Measurements from ENCODE around the gene BCAS4. TPM values are rescaled to one million over a fixed set of nuclear protein-coding genes. Genes with fewer than 3 reads are reported as not detected.

The BCAS4 gene
- total RNA-seq, 2 donors from 2014 or later: 2.9 to 11.4 TPM

DNA sequence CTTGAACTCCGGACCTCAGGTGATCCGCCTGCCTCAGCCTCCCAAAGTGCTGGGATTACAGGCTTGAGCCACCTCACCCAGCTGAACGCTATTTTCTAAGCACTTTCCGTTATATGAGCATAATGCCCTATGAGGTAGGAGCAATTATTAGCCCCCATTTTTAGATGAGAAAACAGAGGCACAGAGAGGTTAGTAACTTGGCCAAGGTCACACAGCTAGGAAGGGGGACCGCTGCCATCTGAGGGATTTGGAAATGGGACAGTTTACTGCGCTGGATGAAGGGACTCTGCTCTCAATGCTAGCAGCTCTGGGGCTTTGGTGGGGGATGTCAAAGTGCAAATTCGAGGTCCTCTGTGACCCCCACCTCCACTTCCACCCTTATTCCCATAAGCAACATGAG is 62.5 kb downstream of the BCAS4 start:
- H3K27ac ChIP-seq: no peak overlapping the region
- DNase-seq (ENCODE audit: low spot score): no peak
- WGBS: 96% methylated on average over 7 of the region's 7 CpGs
- TF ChIP-seq, protein P1, sequence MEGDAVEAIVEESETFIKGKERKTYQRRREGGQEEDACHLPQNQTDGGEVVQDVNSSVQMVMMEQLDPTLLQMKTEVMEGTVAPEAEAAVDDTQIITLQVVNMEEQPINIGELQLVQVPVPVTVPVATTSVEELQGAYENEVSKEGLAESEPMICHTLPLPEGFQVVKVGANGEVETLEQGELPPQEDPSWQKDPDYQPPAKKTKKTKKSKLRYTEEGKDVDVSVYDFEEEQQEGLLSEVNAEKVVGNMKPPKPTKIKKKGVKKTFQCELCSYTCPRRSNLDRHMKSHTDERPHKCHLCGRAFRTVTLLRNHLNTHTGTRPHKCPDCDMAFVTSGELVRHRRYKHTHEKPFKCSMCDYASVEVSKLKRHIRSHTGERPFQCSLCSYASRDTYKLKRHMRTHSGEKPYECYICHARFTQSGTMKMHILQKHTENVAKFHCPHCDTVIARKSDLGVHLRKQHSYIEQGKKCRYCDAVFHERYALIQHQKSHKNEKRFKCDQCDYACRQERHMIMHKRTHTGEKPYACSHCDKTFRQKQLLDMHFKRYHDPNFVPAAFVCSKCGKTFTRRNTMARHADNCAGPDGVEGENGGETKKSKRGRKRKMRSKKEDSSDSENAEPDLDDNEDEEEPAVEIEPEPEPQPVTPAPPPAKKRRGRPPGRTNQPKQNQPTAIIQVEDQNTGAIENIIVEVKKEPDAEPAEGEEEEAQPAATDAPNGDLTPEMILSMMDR (IDR thresholded peaks at IDR 0.05): no peak
- no peak for TF ChIP-seq POLR2AphosphoS5 (IDR thresholded peaks at IDR 0.05)
- no peak for TF ChIP-seq POLR2A (IDR thresholded peaks at IDR 0.05)
- no peaks in the 10 kb centered on the region for H3K9me3 ChIP-seq
- no peaks in the 10 kb centered on the region for H3K27me3 ChIP-seq (replicated peaks; ENCODE audit: insufficient read depth)
- intact Hi-C loops (cut with DNase I): no loop called here
- H3K4me1 ChIP-seq (replicated peaks): no peaks in the 10 kb centered on the region
- no peaks in the 10 kb centered on the region for H3K36me3 ChIP-seq
- H3K4me3 ChIP-seq: no peak overlapping the region

DNA sequence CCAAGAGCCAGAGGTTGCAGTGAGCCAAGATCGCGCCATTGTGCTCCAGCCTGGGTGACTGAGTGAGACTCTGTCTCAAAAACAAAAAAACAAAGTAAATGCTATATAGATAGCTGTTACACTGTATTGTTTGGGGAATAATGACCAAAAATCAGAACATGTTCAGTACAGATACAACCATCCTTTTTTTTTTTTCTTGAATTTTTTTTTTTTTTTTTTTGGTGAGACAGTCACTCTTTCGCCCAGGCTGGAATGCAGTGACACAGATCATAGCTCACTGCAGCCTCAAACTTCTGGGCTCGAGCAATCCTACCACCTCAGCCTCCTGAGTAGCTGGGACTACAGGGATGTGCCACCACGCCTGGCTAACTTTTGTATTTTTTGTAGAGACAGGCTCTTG is 63.7 kb downstream of the BCAS4 start:
- Histone ChIP-seq H3K36me3 (no peaks in the 10 kb centered on the region), H3K4me1 (replicated peaks) (no peaks in the 10 kb centered on the region), H3K4me3 (no peak overlapping the region), H3K27ac (no peak overlapping the region), H3K9me3 (no peaks in the 10 kb centered on the region), H3K27me3 (replicated peaks; ENCODE audit: insufficient read depth) (no peaks in the 10 kb centered on the region)
- no peak for DNase-seq (ENCODE audit: low spot score)
- 93% methylated on average over 5 of the region's 5 CpGs for WGBS
- no peak for TF ChIP-seq POLR2A (IDR thresholded peaks at IDR 0.05)
- TF ChIP-seq POLR2AphosphoS5 (IDR thresholded peaks at IDR 0.05): no peak
- TF ChIP-seq, protein P1 (IDR thresholded peaks at IDR 0.05): no peak
- intact Hi-C loops (cut with DNase I): no loop called here

DNA sequence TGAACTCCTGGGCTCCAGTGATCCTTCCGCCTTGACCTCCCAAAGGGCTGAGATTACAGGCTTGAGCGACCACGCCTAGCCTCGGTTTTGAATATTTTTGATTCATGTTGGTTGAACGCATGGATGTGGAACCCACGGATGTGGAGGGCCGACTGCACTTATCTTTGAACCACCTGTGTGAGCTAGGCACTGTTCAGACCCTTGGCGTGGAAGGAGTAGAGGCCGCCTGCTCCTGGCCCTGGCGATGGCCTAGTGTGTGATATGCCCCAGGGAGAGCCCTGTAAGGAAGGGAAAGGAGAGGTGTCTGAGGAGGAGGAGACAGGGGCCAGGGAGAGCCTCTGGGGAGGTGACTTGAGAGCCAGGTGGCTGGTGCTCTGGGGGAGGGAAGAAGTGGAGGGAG is 64.3 kb downstream of the BCAS4 start:
- Histone ChIP-seq H3K9me3 (no peaks in the 10 kb centered on the region), H3K27me3 (replicated peaks; ENCODE audit: insufficient read depth) (no peaks in the 10 kb centered on the region), H3K4me3 (no peak overlapping the region), H3K4me1 (replicated peaks) (no peaks in the 10 kb centered on the region), H3K27ac (no peak overlapping the region), H3K36me3 (no peaks in the 10 kb centered on the region)
- intact Hi-C loops (cut with DNase I): no loop called here
- 94% methylated on average over 10 of the region's 10 CpGs for WGBS
- no peak for DNase-seq (ENCODE audit: low spot score)
- TF ChIP-seq, protein P1 (IDR thresholded peaks at IDR 0.05): no peak
- no peak for TF ChIP-seq POLR2AphosphoS5 (IDR thresholded peaks at IDR 0.05)
- no peak for TF ChIP-seq POLR2A (IDR thresholded peaks at IDR 0.05)

DNA sequence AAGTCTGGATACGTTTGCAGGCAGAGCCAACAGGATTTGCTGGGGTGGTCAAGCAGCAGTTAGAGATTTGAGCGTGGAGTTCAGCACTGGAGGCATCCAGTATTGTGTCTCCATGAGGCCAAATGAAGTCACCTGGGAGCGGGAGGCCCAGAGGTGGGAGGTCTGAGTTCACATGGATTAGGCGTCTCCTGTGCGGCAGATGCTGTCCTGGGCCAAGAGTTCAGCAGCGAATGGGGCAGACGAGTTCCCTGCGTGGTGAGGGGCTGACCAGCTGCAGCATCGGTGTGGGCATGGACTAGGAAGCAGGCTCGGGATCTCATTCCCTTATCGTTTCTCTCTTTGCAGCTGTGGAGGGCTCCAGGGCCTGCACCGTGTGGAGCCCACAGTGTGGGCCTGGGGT is 66.2 kb downstream of the BCAS4 start:
- no peaks in the 10 kb centered on the region for H3K27me3 ChIP-seq (replicated peaks; ENCODE audit: insufficient read depth)
- H3K36me3 ChIP-seq: no peaks in the 10 kb centered on the region
- H3K4me3 ChIP-seq: no peak overlapping the region
- no peaks in the 10 kb centered on the region for H3K4me1 ChIP-seq (replicated peaks)
- no peaks in the 10 kb centered on the region for H3K9me3 ChIP-seq
- TF ChIP-seq, protein P1 (IDR thresholded peaks at IDR 0.05): no peak
- TF ChIP-seq POLR2AphosphoS5 (IDR thresholded peaks at IDR 0.05) (no peak), POLR2A (IDR thresholded peaks at IDR 0.05) (no peak)
- 90% methylated on average over 12 of the region's 12 CpGs for WGBS
- no peak for DNase-seq (ENCODE audit: low spot score)
- H3K27ac ChIP-seq: no peak overlapping the region
- intact Hi-C loops (cut with DNase I): no loop called here

DNA sequence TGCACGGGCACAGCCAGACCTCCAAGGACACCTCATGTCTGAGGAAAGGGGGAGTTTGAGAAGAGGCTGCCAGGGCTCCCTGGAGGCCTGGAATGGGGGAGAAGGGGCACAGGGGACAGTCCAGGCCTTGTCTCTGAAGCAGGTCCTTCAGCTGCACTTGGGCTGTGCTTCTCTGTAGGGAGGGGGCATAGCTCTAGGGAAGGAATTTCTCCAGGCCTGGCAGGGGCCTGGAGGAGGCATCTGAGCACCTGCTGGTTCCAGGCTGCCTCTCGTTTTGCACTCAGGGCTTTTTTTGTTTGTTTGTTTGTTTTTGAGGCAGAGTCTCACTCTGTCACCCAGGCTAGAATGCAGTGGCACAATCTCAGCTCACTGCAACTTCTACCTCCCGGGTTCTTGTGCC is 67.7 kb downstream of the BCAS4 start:
- TF ChIP-seq POLR2A (IDR thresholded peaks at IDR 0.05) (no peak), POLR2AphosphoS5 (IDR thresholded peaks at IDR 0.05) (no peak)
- TF ChIP-seq, protein P1 (IDR thresholded peaks at IDR 0.05): no peak
- no peaks in the 10 kb centered on the region for H3K27me3 ChIP-seq (replicated peaks; ENCODE audit: insufficient read depth)
- no peak overlapping the region for H3K27ac ChIP-seq
- no peaks in the 10 kb centered on the region for H3K36me3 ChIP-seq
- no peak overlapping the region for H3K4me3 ChIP-seq
- 54% methylated on average over 3 of the region's 3 CpGs for WGBS
- no peaks in the 10 kb centered on the region for H3K9me3 ChIP-seq
- no peaks in the 10 kb centered on the region for H3K4me1 ChIP-seq (replicated peaks)
- intact Hi-C loops (cut with DNase I): no loop called here
- DNase-seq (ENCODE audit: low spot score): no peak

Data from prostate gland (tissue), 2 donors.